ENCODE data around the gene DUSP3. TPM values are rescaled to one million over a fixed set of nuclear protein-coding genes. Genes with fewer than 3 reads are reported as not detected.

The DUSP3 gene
- total RNA-seq, 4 donors from 2014 or later: 130 to 182 (median 158) TPM

DNA sequence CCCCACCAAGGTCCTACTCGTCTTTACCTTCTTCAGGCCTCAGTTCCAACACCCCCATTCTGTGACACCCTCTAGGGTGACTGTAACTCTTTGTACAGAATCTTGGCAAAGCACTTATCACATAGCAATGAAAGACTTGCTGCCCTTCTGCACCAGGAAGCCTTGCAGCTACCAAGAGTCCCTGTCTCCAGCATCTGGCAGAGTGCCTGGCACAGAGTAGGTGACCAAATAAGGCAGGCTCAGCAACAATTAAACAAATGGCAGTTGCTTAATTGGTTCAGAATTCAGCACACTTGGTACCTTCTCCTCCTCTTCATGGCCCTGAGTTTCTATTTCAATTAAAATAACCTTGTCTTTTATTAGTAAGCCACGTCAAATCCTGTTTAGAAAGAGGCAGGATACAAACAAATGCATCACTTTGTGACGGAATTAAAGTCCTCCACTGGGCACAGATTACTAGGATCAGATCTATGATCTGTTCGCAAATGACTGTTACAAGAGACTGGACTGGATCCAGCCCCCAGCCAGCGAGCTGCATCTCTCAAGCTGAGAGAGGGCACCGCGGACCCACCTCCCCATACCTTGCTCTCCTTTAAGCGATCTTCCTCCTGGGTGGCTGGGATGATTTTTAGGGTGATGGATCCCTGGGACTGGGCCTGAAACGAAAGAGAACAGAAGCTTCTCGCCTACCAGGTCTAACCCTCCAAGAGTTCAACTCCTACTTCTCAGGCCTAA lies 44.7 kb upstream of the DUSP3 start:
- peak overlapping the region in 3 of 4 donors; percentile 9 to 38 (median 27) for H3K27ac ChIP-seq (replicated peaks in 1 of 4)
- peaks cover 11 to 16% (median 13%) of the 10 kb centered on the region in 4 donors for H3K4me1 ChIP-seq
- 75% methylated on average over 10 of the region's 10 CpGs for WGBS

GRCh38 chr17:43822570-43823190 lies 43.9 kb upstream of the DUSP3 start:
- TF ChIP-seq EP300 (IDR thresholded peaks at IDR 0.05): no peak
- no peak for TF ChIP-seq POLR2A (IDR thresholded peaks at IDR 0.05; ENCODE audit: low read depth)
- TF ChIP-seq CTCF (IDR thresholded peaks at IDR 0.05): no peak
- TF ChIP-seq POLR2AphosphoS5 (IDR thresholded peaks at IDR 0.05): no peak
- DNase-seq (ENCODE audit: extremely low spot score): no peak
- Histone ChIP-seq H3K4me1 (peaks cover 11 to 23% (median 13%) of the 10 kb centered on the region in 4 donors), H3K27ac (replicated peaks in 1 of 4) (peak overlapping the region in 1 of 4 donors; percentile 10), H3K27me3 (no peaks in the 10 kb centered on the region), H3K4me3 (no peak overlapping the region), H3K9me3 (no peaks in the 10 kb centered on the region), H3K36me3 (peaks cover 0 to 79% (median 53%) of the 10 kb centered on the region in 4 donors)
- WGBS: 94% methylated on average over 5 of the region's 5 CpGs
- intact Hi-C loops (cut with DNase I): no loop called here

More for the DNA sequence above, 44.7 kb upstream of the DUSP3 start:
- no peak for DNase-seq (ENCODE audit: extremely low spot score)
- Histone ChIP-seq H3K36me3 (peaks cover 0 to 78% (median 54%) of the 10 kb centered on the region in 4 donors), H3K4me3 (no peak overlapping the region), H3K27me3 (no peaks in the 10 kb centered on the region), H3K9me3 (no peaks in the 10 kb centered on the region)
- TF ChIP-seq POLR2AphosphoS5 (IDR thresholded peaks at IDR 0.05): no peak
- no peak for TF ChIP-seq CTCF (IDR thresholded peaks at IDR 0.05)
- no peak for TF ChIP-seq EP300 (IDR thresholded peaks at IDR 0.05)
- no peak for TF ChIP-seq POLR2A (IDR thresholded peaks at IDR 0.05; ENCODE audit: low read depth)
- intact Hi-C loops (cut with DNase I): no loop called here

DNA sequence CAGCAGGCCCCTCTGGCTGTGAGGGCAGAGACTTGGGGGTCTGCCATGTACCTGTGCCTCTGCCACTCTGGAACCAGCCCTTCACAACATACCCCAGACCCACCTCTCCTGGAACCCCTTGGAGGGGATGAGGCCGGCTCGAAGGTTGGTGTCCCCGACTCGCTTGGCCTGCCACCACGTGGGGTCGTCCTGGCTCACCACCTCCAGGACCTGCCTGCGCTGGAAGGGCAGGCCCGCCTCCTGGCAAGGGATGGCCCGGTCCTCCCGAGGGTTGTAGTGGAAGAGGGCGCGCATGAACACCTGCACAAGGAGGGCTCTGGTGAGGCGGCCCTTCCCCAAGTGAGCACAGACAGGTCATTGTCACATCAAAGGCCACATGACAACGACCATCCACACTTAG lies 42.0 kb upstream of the DUSP3 start:
- Histone ChIP-seq H3K4me1 (peaks cover 11 to 23% (median 13%) of the 10 kb centered on the region in 4 donors), H3K27me3 (no peaks in the 10 kb centered on the region), H3K9me3 (no peaks in the 10 kb centered on the region), H3K36me3 (peaks cover 0 to 75% (median 51%) of the 10 kb centered on the region in 4 donors), H3K4me3 (no peak overlapping the region), H3K27ac (replicated peaks in 1 of 4) (no peak overlapping the region)
- no peak for DNase-seq (ENCODE audit: extremely low spot score)
- intact Hi-C loops (cut with DNase I): no loop called here
- TF ChIP-seq EP300 (IDR thresholded peaks at IDR 0.05) (no peak), POLR2A (IDR thresholded peaks at IDR 0.05; ENCODE audit: low read depth) (no peak), CTCF (IDR thresholded peaks at IDR 0.05) (no peak), POLR2AphosphoS5 (IDR thresholded peaks at IDR 0.05) (no peak)
- WGBS: 88% methylated on average over 14 of the region's 14 CpGs

GRCh38 chr17:43818966-43819365 lies 40.2 kb upstream of the DUSP3 start:
- Histone ChIP-seq H3K36me3 (peaks cover 0 to 79% (median 53%) of the 10 kb centered on the region in 4 donors), H3K9me3 (no peaks in the 10 kb centered on the region), H3K4me3 (no peak overlapping the region), H3K27me3 (no peaks in the 10 kb centered on the region), H3K4me1 (peaks cover 8 to 13% (median 10%) of the 10 kb centered on the region in 4 donors), H3K27ac (replicated peaks in 1 of 4) (no peak overlapping the region)
- 94% methylated on average over 5 of the region's 5 CpGs for WGBS
- intact Hi-C loops (cut with DNase I): no loop called here
- TF ChIP-seq POLR2AphosphoS5 (IDR thresholded peaks at IDR 0.05) (no peak), EP300 (IDR thresholded peaks at IDR 0.05) (no peak), POLR2A (IDR thresholded peaks at IDR 0.05; ENCODE audit: low read depth) (no peak), CTCF (IDR thresholded peaks at IDR 0.05) (no peak)
- DNase-seq (ENCODE audit: extremely low spot score): no peak

Data from esophagus muscularis mucosa (tissue), 4 donors.